GM21825 (cell line): ENCODE measurements around the gene DLGAP1.

Source experiments
- ATAC-seq: cut with Tn5 transposase; IDR thresholded peaks from one replicate; pipeline ENCODE4 v1.9.1; 2021; ENCODE audit warnings: mild to moderate bottlenecking, moderate library complexity; ENCODE audit not compliant: unreplicated experiment

The DLGAP1 gene

DNA sequence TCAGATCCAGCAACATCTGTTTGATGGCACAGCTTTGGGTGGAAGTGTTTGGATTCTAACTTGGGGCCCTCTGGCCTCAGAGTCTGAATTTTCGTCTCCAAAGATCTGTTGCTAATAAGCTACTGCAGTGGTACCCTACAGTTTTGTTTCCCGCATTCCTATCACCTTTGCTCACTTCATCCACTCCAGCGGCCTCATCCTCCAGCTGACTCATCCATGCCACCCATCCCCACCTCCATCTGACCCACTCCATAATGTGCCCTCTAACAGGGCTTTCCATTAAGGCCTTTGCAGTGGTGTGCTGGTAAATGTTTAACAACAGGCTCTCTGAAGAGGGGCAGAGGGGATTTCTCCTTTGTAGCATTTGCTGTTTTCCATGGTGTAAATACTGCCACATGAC, 779.7 kb downstream of the DLGAP1 start:
- ATAC-seq: no peak

DNA sequence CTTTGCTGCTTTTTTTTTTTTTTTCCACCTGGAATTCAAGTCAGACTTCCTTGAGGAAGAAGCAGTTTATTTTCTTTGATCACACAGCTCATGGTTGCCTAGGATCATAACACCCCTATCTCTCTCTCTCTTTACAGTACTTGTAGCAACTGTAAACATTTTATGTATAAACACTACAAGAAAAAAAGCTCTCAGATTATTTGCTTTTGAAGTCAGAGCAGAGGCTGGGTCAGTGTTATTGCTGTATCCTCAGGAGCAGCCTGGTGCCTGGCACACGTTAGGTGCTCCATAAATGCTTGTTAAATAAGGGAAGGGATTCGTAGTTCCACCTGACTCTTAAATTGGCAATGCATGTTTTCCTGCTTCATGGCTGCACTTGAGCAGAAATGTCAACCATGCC, 783.9 kb downstream of the DLGAP1 start:
- ATAC-seq: no peak

DNA sequence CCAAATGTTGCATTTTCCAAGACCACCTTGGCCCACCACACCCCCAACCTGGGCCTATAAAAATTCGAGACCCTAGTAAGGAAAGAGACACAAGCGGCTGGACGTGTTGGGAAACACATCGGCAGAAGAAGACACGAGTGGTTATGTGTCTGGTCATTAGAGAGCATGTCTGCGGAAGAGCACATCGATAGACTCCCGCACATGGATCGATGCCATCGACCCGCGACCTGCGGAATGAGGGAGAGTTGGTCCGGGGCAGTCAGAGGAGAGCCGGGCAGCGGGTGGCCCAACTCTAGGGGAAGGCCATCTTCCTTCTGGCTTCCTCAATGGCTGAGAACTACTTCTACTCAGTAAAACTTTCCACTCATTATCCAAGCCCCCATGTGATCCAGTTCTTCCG, 785.7 kb downstream of the DLGAP1 start:
- ATAC-seq: no peak

DNA sequence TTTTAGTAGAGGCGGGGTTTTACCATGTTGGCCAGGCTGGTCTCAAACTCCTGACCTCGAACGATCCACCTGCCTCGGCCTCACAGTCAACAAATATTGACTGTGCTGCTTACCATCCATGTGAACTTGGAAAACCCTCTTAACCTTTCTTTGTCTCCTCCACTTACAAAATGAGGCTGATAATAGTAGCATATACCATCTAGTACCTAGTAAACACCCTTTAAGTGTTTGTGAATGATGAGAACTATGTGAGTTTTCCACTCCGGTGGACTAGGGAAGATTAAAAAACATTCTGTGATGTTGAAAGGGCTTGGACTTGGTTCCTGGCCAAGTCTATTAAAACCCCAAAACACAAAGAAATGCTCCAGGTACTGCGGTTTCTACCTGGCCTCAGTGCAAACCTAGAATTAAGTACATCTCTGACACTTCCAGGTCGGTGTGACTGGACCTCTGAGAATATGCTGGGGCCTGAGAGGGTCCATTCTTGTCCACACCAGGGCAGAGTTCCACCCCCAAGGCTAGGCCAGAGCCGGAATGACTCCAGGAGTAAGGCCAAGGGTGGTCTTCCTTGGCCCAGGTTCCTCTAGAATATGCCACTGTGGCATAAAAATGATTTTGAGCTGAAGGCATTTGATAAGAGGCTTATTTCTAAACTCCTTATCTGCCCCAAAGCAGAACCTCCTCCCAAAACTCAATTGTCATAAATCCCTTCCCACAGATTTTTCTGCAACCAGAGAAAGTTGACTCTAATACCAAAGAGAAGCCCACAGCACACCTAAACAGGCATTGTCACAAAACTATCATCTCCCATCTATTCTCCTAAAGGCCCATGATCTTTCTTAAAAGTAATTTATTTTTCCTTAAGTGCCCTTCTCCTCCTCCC, 787.6 kb downstream of the DLGAP1 start:
- ATAC-seq: no peak

DNA sequence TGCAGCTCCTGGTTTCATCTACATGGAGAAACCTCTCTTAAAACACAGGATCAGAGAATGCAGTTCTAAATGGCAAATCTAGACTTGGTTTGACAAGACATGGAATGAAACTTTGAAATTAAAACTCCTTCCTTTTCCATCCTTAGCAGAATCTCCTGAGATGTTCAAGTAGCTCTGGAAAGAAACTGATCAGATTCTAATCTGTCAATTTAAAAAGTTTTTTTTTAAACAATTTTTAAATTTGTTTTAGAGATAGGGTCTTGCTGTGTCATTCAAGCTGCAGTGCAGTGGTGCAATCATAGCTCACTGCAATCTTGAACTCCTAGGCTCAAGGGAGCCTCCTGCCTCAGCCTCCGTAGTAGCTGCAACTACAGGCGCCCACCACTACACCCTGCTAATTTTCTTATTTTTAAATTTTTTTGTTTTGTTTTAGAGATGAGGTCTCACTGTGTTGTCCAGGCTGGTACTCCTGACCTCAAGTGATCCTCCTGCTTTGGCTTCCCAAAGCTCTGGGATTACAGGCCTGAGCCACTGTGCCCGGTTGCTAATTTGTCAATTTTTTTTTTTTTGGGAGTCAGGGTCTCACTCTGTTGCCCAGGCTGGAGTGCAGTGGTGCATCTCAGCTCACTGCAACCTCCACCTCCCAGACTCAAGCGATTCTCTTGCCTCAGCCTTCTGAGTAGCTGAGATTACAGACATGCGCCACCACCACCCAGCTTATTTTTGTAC, 788.4 kb downstream of the DLGAP1 start:
- no peak for ATAC-seq

DNA sequence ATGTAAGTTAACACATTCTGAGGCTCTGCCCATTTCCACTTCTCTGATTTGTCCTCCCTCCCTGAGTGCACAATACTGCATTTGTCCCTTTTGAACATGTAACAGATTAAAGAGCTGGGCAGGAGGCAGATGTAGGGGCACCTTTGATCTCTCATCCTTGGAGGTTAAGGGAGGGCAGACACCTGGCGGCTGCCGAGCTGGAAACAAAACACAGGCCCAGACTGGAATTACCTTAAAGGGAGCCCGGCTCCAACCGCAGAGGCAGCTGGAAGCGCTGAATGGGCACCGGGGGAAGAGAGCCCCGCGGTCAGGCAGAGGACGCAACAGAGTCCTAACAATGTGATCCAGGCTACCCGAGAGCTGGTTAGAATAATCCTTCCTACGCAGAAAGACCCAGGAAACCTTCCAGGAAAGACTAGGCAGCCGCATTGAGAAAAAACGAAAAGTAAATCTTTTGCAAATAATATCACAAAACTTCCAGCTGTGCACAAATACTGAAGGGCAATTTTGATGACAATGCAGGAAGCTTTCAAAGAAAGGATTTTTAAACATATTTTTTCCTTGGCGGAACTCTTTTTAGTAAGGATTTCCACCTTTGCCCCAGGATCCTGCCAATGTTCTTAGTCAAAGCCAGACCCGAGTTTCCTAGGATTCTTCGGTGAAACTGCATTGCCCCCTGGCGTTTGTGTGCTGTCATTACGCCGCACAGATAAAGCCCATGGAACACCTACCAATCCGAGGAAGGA, 789.2 kb downstream of the DLGAP1 start:
- peak; percentile 73 for ATAC-seq

DNA sequence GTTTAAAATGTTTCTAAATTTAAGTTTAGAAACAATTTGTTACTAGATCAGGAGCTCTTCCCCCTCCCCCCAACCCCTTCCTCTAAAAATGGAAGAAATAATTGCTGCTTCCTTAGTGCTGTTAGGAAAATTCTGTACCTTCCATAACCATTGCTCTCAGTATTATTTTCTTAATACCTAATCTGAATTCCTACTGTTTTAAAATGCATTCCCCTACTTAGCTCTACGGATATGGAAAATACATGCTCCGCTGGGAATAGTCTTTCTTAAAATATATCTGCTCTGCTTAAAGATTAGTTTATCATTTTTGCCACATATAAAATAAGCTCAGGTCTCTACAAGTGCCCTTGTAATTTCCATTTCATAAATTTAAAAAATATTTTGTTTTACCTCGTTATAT, 789.9 kb downstream of the DLGAP1 start:
- no peak for ATAC-seq

DNA sequence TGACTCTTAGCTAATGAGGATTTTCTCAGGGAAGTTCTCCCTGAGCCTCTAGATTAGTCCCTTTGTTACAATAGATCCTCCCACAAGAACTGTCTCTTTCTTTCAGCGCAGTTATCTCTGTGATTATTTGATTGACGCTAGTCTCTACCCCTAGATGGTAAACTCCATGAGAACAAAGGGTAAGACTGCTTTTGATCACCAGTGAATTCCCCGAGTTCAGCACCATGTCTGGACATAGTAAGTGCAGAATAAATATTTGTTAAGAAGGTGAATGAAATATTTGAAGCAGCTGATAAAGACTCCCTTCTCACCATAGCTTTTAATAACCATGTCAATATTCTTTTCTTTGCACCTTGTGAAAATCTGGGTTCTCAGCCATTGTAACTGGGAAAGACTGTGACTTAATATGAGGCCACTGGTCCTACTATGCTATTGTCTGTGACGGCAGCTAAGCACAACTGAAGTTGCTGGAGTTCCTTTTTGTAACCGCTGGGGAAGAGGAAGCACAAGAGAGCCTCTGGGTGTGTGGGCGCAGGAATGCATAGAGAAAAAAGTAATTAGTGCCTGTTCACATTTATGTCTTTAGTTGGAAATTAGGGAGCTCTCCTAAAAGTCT, 790.4 kb downstream of the DLGAP1 start:
- ATAC-seq: no peak

DNA sequence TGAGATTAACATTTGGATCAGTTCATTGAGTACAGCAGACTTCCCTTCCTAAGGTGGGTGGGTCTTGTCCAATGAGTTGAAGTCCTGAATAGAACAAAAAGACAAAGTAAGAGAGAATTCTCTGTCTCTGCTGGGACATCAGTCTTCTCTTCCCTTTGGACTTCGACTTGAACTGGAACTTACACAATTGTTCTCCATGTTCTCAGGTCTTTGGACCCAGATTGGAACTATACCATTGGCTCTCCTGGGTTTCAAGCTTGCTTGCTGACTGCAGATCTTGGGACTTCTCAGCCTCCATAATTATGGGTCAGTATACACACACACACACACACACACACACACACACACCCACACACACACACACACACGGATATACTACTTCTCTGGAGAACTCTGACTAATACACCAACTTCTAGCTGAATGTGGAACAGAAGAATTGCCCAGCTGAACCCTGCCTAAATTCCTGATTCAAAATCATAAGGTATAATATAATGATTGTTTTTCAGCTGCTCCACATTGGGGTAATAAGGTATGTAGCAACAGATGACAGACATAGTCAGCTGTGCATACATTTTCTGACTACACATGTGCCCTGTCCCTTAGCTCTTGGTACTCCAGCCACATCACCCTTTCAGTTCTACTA, 791.1 kb downstream of the DLGAP1 start:
- no peak for ATAC-seq

DNA sequence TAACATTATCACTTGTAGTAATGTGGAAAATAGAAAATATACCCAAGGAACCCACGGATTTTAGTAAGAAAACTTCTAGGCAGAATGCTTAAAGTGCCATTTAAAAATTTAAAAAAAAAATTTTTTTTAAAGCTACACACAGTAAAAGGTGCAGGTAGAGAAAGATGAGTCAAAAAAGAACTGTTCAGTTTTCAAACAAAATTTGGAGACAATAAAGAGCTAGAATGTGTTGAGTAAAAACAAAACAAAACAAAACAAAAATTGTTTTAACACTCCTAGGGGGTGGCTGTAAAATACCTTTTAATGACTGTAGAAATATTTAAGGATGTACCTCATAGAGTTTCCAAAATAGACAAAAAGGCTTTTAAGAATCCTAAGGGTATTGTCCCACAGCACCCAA, 793.1 kb downstream of the DLGAP1 start:
- no peak for ATAC-seq

DNA sequence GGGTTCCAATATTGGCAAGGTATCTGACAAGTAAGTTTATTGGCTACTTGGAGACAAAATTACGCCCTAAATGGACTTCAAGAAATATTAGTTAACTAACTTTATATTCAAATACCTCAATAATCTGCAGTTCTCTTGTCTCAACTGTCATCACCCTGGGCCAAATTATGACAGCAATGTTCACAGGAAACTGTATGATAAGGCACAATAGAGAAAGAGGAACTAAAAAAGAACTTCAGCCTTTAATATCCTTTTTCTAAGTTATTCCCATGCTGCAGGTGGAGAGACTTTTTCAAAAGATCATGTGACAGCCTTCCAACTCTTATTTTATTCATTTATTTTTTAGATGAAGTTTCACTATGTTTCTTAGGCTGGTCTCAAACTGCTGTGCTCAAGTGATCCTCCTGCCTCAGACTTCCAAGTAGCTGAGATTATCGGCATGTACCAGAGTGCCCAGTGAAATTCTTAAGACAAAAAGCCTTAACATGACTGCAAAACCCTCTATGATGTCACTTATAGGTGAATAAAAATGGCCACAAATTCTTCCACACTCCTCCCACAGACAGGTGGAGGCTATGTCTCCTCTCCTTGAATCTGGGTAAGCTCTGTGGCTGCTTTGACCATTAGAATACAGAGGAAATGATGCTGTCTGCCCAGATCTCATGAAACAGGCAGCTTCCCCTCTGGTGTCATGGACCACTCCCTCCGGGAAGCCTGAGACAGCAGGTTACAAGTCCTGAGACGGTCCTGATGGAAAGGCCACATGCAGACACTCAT, 794.2 kb downstream of the DLGAP1 start:
- ATAC-seq: no peak

DNA sequence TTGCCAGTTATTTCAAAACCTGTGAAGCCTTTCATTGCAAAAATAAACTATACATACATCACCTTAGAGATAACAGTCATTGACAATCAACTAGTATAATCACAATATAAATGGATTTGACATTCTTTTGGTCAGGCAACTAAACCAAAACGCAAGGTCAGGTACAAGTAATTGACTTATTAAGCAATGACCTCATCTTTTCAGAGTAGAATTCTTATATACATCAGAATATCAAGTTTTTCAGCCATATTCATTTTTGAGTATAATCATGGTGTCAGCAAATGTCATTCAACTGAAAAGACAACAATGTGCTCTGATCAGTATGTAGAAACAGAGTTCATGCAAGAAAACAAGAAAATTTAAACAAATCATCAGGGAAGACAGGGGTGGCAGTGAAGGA, 796.6 kb downstream of the DLGAP1 start:
- no peak for ATAC-seq

DNA sequence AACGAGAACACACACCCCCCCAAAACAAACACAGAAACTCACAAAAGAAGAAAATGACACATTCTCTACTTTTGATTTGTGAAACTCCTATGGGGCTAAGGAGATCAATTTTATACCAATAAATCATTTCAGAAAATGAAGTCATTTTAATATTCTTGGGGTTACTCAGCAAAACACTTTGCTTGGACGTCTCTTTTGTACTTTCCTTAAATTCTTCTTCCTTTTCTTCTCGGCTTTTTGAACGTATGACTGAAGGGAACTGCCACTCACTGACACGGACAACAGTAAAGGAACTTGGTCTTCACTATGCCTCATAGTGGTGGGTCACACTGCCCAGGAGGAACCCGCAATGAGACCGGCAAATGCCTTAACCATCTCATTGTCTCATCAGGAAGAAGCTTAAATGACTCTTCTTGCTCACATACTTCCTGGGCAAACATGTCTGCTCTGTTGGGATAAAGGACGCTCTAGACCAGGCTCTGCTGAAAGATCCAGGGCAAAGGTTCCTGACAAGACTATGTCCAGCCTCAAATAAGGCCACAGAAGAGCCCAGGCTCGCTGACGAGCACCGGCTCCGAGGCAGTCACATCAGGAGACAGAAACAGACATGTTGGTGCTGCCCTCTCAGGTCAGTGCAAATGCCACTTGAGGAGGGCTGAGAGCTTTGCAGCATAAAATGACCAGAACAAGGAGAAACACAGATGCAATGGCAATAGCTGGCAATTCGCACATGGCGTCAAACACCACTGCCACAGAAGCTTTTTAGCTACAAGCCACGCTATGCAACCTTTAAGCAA, 799.7 kb downstream of the DLGAP1 start:
- no peak for ATAC-seq

DNA sequence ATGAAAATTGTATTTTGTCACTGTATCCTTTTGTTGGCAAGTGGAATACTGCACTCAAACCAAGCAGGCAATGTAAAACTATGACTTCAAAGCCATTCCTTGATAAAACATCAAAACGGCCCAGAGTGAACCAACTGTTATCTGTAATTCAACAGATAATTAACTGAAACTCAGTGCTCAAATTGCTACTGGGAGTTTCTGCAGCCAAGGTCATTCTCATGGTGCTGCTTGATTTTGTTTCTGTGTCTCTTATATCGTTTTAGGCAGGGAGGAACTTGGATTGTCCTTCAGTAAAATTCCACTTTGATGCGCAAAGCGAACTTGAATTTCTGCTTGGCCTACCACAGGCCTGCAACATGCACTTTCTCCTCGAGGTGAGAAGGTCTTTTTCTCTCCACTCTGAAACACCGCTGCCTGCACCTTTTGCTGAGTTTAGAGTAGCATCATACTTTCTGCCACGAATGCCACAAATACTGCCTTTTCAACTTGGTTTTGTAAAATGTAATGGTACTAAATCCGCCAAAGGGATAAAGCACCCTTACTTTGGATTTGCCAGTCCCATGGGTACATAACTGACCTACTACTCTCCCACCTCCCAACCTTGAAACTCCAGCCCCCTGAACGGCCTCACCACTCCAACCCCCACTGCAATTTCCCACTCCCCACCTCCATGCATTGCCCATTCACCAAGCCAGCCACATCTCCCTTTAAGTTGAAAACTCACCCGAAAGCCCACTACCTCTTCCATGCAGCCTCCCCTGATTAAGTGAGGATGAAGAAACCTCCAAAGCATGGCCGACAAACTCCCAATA, 800.5 kb downstream of the DLGAP1 start:
- no peak for ATAC-seq

DNA sequence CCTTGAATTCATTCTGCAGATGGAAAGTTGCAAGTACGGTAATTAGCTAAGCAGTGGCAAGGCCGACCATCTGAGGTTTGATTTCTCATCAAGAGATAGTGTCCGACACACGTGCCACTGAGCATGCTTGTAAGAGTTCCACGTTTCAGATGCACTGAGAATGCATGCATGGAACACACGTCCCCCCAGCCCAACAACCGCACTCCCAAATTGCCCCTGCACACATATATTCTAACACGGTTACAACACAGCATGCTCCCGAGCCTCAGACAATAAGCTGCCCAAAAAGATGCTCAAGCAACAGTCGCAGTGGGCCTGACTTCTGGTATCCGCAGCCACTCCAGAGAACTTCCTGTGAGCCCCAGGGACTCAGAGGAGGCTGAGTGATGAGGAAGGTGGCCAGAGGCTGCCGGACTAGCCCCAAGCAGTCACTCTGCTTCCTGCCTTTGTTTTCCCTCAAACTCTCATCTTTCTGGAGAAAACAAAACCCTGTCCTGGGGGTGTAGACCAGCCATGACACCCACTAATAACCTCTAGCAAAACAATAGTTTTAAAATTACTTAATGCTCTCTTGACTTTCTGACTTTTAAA, 801.2 kb downstream of the DLGAP1 start:
- no peak for ATAC-seq

DNA sequence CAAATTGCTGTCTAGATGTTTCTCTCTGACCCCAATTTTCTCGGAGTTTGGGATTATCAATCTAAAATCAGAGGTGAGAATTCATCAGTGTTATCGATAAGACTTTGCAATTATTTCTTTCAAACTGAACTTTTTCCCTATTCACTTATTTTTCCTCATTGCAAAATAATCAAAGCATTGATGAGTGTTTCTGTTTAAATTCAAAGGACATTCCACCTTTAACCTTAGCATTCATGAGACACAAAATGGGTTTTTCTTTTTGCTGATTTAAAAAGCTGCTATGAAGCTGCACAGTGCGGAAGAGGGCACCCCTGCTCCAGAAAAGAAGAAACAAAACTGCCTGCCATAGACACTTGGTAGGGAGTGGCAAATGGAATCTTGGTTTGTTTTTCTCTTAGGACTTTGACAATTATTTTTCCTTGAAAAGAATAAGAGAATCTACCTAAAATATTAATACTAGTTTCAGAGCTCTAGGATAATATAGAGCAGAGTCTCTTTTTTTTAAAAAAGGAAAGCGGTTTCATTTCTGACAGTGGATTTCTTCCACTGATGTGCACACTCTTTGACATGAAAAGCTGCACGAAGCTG, 801.8 kb downstream of the DLGAP1 start:
- no peak for ATAC-seq
